ENCODE results near the gene B9D2.
"Not testable (repeated sequence)": the region's sequence is repeated elsewhere in the genome, so short reads cannot be mapped to it uniquely, and the experiment has no call there.

Gene B9D2, protein sequence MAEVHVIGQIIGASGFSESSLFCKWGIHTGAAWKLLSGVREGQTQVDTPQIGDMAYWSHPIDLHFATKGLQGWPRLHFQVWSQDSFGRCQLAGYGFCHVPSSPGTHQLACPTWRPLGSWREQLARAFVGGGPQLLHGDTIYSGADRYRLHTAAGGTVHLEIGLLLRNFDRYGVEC

GRCh38 chr19:41363753-41364523 is at the start of gene B9D2:
TSS of gene B9D2 (minus strand) at chr19:41364149. CDS start at chr19:41363519, 630 bp downstream.
- DNase-seq: peak; percentile 98

GRCh38 chr19:41412953-41413352 is 49.0 kb upstream of the B9D2 start:
- no peak for DNase-seq

DNA sequence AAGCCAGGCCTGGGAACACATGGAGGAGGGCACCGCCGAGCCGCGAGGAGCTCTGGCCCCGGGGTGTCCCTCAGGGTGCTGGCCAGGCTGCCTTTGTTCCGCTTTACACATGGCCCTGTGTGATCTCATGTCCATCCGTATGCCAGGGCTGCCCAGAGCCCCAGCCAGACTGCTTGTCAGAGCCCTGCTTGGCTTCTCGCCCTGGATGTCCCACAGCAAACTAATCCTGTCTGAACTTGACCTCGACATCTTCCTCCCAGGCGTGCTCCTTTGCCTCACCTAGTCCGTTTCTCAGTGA is 48.0 kb upstream of the B9D2 start:
- peak; percentile 45 for DNase-seq

DNA sequence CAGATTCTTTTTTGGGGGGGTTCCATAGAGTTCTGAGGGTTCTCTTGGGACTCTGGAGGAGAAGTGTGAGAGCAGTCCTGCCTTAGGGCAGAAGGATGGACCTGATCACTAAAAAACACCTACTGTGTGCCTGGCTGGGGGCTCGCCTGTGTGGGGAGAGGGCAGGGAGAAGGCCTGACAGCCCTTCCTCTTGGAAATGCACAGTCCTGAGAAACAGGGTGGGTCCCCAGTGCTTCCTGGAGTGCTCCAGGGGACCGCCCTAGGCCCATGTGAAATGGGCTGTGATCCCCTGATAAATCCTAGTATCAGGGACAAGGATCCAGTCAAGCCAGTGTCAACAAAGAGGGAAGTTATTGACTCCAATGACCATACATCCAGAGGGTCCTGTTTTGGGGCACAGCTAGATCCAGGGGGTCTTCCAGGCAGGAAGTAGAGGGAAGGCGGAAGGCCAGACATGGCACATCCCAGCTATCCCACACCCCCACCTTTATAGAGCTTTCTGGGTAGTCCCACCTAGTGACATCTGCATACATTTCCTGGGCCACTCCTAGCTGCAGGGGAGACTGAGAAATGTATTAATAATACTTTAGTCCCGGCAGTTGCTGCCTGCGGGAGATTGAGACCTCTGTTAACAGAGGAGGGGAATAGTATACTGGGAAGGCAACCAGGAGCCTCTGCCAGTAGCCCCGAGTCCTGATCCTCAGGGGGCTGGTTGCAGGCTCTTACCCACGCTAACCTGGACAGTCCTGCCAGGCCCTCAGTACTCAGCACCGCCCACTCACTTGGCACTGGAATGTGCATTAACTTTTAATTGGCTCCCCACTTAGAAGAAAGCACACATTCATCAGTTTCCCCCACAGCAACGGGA is 47.4 kb upstream of the B9D2 start:
- DNase-seq: no peak

DNA sequence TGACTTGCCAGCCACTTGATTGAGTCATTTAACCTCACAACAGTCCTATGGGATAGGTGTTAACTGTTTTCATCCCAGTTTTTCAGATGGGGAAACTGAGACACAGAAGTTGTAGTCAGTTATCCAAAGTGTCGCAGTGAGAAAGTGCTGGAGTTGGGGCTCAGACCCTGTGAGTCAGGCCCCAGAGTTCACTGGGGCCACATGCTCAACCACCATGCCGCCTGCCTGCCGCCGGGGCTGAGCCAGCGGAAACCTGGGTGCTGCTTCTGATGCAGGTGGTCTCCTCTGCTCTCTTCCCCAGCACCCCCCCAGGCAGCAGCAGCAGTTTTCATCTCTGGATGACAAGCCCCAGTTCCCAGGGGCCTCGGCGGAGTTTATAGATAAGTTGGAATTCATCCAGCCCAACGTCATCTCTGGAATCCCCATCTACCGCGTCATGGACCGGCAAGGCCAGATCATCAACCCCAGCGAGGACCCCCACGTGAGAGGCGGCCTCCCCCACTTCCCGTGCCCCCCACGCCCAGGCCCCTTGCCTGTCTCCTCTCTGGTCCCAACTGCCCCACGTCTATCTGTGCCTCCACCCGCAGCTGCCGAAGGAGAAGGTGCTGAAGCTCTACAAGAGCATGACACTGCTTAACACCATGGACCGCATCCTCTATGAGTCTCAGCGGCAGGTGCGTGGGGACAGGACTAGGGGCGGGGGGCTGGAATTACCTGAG is 46.5 kb upstream of the B9D2 start:
- no peak for DNase-seq

DNA sequence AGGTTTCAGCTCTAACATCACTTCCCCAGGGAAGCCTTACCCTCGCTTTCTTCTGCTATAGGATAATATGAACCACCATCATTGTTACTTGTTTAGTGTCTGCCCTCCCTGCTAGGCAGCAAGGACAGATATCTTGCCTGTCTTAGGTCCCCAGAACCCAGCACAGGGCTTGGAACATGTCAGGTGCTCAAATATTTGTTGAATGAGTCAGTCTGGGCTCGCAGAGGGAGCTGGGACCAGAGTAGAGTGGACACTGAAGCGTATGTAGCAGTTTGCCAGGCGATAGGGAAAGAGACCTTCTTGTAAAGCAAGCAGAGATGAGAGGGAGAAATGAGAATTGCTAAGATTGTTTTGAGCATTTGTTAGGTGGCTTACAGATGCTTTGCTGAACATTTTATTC is 45.3 kb upstream of the B9D2 start:
- no peak for DNase-seq

DNA sequence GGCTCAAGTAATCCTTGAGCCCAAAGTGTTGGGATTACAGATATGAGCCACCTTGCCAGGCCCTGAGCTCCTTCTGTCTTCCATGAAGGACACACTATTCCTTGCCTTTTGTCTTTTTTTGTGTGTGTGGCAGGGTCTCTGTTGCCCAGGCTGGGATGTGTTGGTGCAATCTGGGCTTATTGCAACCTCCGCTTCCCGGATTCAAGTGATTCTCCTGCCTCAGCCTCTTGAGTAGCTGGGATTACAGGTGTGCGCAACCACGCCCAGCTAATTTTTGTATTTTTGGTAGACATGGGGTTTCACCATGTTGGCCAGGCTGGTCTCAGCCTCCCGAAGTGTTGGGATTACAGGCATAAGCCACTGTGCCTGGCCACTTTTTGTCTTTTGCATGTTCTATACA is 44.9 kb upstream of the B9D2 start:
- not testable (repeated sequence) for DNase-seq

DNA sequence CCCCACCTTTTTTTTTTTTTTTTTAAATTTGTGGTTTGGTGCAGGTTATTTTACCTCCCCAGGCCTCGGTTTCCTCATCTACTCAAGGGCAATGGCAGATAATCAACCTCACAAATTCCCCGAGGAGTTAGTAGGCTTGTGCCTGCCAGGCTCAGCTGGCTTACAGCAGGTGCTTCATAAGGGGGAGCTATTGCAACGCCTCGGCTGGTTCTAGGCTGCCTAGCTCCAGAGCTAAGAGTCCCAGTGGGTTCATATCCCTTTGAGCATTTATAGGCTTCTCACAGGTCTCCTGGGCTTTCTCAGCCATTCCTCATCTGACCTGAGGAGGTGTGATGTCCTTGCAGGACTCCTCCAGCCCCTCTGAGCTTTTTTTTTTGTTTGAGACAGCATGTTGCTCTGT is 44.3 kb upstream of the B9D2 start:
- DNase-seq: no peak

DNA sequence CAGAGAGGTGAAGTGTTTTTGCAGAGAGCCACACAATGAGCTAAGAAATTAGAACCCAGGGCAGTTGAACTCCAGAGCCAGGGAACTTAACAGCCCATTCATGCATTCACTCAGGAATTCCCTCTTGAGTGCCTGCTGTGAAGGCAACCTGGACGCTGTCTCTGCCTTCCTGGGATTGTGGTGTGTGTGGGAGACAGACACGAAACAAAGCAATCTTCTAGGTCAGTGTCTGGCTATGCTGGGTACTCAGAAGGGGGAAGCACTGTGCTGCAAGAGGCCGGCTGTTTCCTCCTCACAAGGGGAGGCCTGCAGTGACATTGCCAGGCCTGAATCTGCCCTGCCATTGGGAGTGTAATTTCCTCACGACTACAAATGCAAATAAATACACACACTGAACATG is 43.3 kb upstream of the B9D2 start:
- DNase-seq: no peak

- no peak for DNase-seq
These were observed 41.8 kb upstream of the B9D2 start for GRCh38 chr19:41405776-41406175.

- DNase-seq: no peak
These were observed 39.4 kb upstream of the B9D2 start for GRCh38 chr19:41403181-41403970.

- no peak for DNase-seq
These were observed 38.1 kb upstream of the B9D2 start for GRCh38 chr19:41402010-41402409.

DNA sequence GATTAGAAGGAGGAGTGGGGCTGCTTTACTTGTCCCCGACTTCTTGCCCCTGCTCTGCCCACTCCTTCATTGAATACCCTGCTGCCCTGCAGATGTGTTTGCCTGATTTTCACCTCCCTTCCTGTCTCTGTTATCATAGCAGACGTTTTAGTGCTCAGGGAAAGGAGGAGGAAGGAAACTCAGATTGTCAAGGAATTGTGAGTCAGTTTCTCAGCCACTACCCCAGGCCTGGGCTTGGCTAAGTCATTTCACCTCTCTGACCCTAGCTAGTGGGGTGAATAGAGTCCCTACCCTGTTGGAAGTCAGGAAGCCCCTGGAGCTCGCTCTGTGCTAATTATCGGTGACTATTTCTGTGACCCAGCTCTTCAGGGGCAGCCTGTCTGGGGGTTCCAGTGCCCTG is 37.5 kb upstream of the B9D2 start:
- no peak for DNase-seq

- DNase-seq: no peak
These were observed 35.6 kb upstream of the B9D2 start for GRCh38 chr19:41399525-41399924.

- DNase-seq: no peak
These were observed 35.1 kb upstream of the B9D2 start for GRCh38 chr19:41399091-41399490.

DNA sequence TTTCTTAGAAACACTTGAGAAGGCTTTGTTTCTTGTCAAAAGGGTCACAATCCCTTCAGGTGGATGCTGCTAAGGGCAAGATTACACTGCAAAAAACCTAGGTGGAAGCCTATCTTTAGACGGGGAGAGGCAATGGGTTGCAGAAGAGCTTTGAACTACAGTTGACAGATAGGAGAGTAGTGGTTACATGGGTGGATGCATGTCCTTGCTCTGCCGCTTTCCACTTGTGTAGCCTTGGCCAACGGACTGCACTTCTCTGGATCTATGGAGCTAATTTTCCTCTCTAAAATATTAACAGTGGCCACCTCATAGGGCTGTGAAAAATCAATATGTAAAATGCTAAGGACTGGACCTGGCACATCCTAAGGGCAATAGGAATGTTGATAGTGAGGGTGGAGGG is 34.6 kb upstream of the B9D2 start:
- no peak for DNase-seq

- DNase-seq: no peak
These were observed 34.1 kb upstream of the B9D2 start for GRCh38 chr19:41398050-41398418.

DNA sequence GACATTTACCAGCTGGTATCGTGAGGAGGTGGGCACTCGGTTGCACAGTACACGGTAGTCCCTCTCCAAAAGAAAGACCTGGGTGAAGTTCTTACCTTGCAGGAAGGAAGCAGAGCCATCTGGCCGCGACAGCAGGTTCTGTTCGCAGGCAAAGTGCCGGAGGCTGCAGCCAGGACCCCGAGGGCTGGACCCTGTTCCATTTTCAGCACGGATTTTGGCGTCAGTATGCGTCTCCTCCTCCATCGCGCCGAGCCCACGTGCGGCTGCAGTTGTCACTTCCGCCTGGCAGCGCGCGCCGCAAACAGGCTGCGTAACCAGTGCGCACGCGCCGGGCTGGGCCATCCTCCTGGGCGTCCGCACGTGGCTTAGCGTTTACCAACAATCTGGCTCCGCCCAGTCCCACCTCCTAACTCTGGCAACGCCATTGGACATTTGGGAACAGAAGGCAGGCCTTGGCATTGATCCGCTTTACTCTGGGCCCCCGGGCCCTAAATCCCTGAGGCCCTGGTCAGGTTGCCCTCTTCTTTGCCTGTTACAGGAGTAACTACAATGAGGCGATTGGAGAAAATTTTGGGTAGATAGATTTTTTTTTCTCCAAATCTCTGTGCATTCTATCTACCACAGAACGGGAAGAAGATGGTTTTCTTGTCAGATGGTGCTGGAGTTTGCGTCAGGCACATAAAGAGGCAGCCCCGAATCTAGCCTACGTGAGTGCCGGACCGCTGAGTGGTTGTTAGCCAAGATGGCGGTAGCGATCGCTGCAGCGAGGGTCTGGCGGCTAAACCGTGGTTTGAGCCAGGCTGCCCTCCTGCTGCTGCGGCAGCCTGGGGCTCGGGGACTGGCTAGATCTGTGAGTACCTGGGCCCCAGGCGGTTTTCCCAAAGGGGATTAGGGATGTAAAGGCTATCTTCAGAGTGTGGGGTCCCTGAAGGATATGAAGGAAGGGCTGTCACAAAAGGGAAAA is 33.4 kb upstream of the B9D2 start, which contains the start of the genes BCKDHA and EXOSC5:
Gene BCKDHA (plus strand): TSS at position 733 of the 964 bp plus-strand sequence. CDS start 10 bp downstream, at position 743.
Gene EXOSC5 (minus strand): TSS at position 274 of the 964 bp plus-strand sequence. CDS start 31 bp downstream, at position 243.
- peak; percentile 99 for DNase-seq

GRCh38 chr19:41395355-41395754 is 31.4 kb upstream of the B9D2 start:
- no peak for DNase-seq

DNA sequence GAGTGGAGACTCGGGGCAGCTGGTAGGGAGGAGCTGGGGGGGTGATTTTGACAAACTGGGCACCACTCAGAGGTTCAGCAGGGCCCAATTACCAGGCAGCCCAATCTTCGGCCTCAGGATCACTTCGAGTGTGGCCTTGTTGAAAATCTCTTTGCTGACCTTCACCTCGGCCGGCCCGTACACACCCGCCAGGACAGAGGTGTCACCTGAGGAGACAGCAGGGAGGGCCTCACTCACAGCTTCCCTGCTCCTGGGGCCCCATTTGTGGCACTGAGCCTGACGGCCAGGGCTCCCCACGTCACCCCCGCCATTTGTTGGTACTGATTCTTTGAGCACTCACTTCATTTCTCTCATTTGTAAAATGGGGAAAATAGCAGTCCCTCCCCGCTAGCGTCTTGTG is 28.8 kb upstream of the B9D2 start:
- no peak for DNase-seq

DNA sequence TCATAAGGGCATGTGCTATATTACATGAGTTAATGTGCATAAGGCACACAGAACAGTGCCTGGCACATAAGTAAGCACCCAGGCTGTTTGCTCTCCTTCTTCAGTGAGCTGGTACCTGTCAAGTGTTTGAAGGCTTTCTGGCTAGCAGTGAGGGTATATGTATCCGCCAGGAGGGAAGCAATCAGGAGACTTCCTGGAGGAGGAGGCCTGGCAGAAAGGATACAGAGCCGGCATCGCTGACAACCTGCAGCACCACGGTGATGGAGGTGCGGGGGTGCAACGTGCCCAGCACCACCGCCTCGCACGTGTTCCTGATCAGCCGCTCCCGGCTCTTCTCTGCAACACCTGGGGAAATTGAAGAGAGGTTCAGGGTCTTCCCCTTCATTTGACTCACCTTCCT is 27.7 kb upstream of the B9D2 start:
- no peak for DNase-seq

Measured in midbrain (tissue), 1 donor.